ENCODE measurements around the gene ACSM4. TPM values are rescaled to one million over a fixed set of nuclear protein-coding genes. Genes with fewer than 3 reads are reported as not detected.
"Not testable (repeated sequence)": the region's sequence is repeated elsewhere in the genome, so short reads cannot be mapped to it uniquely, and the experiment has no call there.

The ACSM4 gene
- not detected for total RNA-seq

- no peak for ATAC-seq
Observed at GRCh38 chr12:7303772-7304171, at the start of gene ACSM4. ACSM4 (plus strand) TSS chr12:7304072; CDS start chr12:7304332, 260 bp downstream.

- ATAC-seq, result no peak
Observed at GRCh38 chr12:7259060-7259459, 44.8 kb upstream of the ACSM4 start.

GRCh38 chr12:7264538-7264937 is 39.3 kb upstream of the ACSM4 start:
- ATAC-seq, result no peak

- no peak for ATAC-seq
Observed at GRCh38 chr12:7265251-7265650, 38.6 kb upstream of the ACSM4 start.

GRCh38 chr12:7269273-7269672 is 34.6 kb upstream of the ACSM4 start:
- ATAC-seq, result no peak

- ATAC-seq, result no peak
Observed at GRCh38 chr12:7271893-7272514, 31.9 kb upstream of the ACSM4 start.

GRCh38 chr12:7275482-7275881 is 28.4 kb upstream of the ACSM4 start:
- ATAC-seq, result not testable (repeated sequence)

GRCh38 chr12:7282844-7283243 is 21.0 kb upstream of the ACSM4 start:
- ATAC-seq, result no peak

- ATAC-seq, result no peak
Observed at GRCh38 chr12:7289743-7290142, 14.1 kb upstream of the ACSM4 start.

- not testable (repeated sequence) for ATAC-seq
Observed at GRCh38 chr12:7290588-7290987, 13.3 kb upstream of the ACSM4 start.

GRCh38 chr12:7292300-7292699 is 11.6 kb upstream of the ACSM4 start:
- no peak for ATAC-seq

- ATAC-seq, result no peak
Observed at GRCh38 chr12:7293670-7294069, 10.2 kb upstream of the ACSM4 start.

GRCh38 chr12:7295529-7295928 is 8.3 kb upstream of the ACSM4 start:
- ATAC-seq, result no peak

GRCh38 chr12:7297865-7298264 is 6.0 kb upstream of the ACSM4 start:
- no peak for ATAC-seq

- no peak for ATAC-seq
Observed at GRCh38 chr12:7302266-7302986, 1.4 kb upstream of the ACSM4 start.

- ATAC-seq, result no peak
Observed at GRCh38 chr12:7303230-7303629, 642 bp upstream of the ACSM4 start.

GRCh38 chr12:7304456-7304855 is 584 bp downstream of the ACSM4 start:
- no peak for ATAC-seq

GRCh38 chr12:7310070-7310469 is 6.2 kb downstream of the ACSM4 start:
- no peak for ATAC-seq

- no peak for ATAC-seq
Observed at GRCh38 chr12:7319930-7320329, 16.1 kb downstream of the ACSM4 start.

GRCh38 chr12:7321624-7322023 is 17.8 kb downstream of the ACSM4 start:
- no peak for ATAC-seq

- ATAC-seq, result no peak
Observed at GRCh38 chr12:7322599-7322998, 18.7 kb downstream of the ACSM4 start.

- no peak for ATAC-seq
Observed at GRCh38 chr12:7324176-7324575, 20.3 kb downstream of the ACSM4 start.

GRCh38 chr12:7327918-7328317 is 24.0 kb downstream of the ACSM4 start:
- ATAC-seq, result no peak

GRCh38 chr12:7337790-7338189 is 33.9 kb downstream of the ACSM4 start:
- ATAC-seq, result not testable (repeated sequence)

- ATAC-seq, result no peak
Observed at GRCh38 chr12:7339675-7340074, 35.8 kb downstream of the ACSM4 start.
